ENCODE data around the gene MSH2.

- no peak for TF ChIP-seq BACH2 (CRISPR knock-in tag; IDR thresholded peaks at IDR 0.05; ENCODE audit: borderline replicate concordance)
- TF ChIP-seq, protein P1, sequence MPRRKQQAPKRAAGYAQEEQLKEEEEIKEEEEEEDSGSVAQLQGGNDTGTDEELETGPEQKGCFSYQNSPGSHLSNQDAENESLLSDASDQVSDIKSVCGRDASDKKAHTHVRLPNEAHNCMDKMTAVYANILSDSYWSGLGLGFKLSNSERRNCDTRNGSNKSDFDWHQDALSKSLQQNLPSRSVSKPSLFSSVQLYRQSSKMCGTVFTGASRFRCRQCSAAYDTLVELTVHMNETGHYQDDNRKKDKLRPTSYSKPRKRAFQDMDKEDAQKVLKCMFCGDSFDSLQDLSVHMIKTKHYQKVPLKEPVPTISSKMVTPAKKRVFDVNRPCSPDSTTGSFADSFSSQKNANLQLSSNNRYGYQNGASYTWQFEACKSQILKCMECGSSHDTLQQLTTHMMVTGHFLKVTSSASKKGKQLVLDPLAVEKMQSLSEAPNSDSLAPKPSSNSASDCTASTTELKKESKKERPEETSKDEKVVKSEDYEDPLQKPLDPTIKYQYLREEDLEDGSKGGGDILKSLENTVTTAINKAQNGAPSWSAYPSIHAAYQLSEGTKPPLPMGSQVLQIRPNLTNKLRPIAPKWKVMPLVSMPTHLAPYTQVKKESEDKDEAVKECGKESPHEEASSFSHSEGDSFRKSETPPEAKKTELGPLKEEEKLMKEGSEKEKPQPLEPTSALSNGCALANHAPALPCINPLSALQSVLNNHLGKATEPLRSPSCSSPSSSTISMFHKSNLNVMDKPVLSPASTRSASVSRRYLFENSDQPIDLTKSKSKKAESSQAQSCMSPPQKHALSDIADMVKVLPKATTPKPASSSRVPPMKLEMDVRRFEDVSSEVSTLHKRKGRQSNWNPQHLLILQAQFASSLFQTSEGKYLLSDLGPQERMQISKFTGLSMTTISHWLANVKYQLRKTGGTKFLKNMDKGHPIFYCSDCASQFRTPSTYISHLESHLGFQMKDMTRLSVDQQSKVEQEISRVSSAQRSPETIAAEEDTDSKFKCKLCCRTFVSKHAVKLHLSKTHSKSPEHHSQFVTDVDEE (CRISPR knock-in tag; IDR thresholded peaks at IDR 0.05): no peak
- TF ChIP-seq RARB (CRISPR knock-in tag; IDR thresholded peaks at IDR 0.05): no peak
- no peak for TF ChIP-seq ESRRG (CRISPR knock-in tag; IDR thresholded peaks at IDR 0.05)
- TF ChIP-seq TCF4 (CRISPR knock-in tag; IDR thresholded peaks at IDR 0.05; ENCODE audit: borderline replicate concordance): no peak
- TF ChIP-seq, protein P2, sequence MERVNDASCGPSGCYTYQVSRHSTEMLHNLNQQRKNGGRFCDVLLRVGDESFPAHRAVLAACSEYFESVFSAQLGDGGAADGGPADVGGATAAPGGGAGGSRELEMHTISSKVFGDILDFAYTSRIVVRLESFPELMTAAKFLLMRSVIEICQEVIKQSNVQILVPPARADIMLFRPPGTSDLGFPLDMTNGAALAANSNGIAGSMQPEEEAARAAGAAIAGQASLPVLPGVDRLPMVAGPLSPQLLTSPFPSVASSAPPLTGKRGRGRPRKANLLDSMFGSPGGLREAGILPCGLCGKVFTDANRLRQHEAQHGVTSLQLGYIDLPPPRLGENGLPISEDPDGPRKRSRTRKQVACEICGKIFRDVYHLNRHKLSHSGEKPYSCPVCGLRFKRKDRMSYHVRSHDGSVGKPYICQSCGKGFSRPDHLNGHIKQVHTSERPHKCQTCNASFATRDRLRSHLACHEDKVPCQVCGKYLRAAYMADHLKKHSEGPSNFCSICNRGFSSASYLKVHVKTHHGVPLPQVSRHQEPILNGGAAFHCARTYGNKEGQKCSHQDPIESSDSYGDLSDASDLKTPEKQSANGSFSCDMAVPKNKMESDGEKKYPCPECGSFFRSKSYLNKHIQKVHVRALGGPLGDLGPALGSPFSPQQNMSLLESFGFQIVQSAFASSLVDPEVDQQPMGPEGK (CRISPR knock-in tag; IDR thresholded peaks at IDR 0.05; ENCODE audit: borderline replicate concordance): no peak
- no peak for TF ChIP-seq ZFP3 (CRISPR knock-in tag; IDR thresholded peaks at IDR 0.05)
- TF ChIP-seq ARNTL (CRISPR knock-in tag; IDR thresholded peaks at IDR 0.05; ENCODE audit: borderline replicate concordance, low read depth): no peak
- no peak for TF ChIP-seq TOX (CRISPR knock-in tag; IDR thresholded peaks at IDR 0.05; ENCODE audit: borderline replicate concordance)
- TF ChIP-seq ZNF8 (CRISPR knock-in tag; IDR thresholded peaks at IDR 0.05): no peak
- TF ChIP-seq ISL1 (CRISPR knock-in tag; IDR thresholded peaks at IDR 0.05): no peak
- no peak for TF ChIP-seq CSDC2 (CRISPR knock-in tag; IDR thresholded peaks at IDR 0.05)
- TF ChIP-seq, protein P3, sequence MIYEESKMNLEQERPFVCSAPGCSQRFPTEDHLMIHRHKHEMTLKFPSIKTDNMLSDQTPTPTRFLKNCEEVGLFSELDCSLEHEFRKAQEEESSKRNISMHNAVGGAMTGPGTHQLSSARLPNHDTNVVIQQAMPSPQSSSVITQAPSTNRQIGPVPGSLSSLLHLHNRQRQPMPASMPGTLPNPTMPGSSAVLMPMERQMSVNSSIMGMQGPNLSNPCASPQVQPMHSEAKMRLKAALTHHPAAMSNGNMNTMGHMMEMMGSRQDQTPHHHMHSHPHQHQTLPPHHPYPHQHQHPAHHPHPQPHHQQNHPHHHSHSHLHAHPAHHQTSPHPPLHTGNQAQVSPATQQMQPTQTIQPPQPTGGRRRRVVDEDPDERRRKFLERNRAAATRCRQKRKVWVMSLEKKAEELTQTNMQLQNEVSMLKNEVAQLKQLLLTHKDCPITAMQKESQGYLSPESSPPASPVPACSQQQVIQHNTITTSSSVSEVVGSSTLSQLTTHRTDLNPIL (CRISPR knock-in tag; IDR thresholded peaks at IDR 0.05; ENCODE audit: low read depth): no peak
Measured at GRCh38 chr2:47460766-47461165, 57.8 kb downstream of the MSH2 start.

Data from SK-N-SH treated with all-trans-retinoic acid at 6 μM for 48 hours (cell line).